ENCODE measurements around the gene ACTR1B.
"Not testable (repeated sequence)": the region's sequence is repeated elsewhere in the genome, so short reads cannot be mapped to it uniquely, and the experiment has no call there.

The ACTR1B gene

GRCh38 chr2:97675430-97676113 is 11.7 kb upstream of the ACTR1B start:
- CTCF ChIA-PET = interaction anchor here (0.9 to 2.3 kb wide), 5 partner anchors 10 to 66 kb away, joined by 3 to 11 read pairs (median 5); partner anchors contain the start of gene ACTR1B
- peaks cover 0 to 2% (median 0%) of the 10 kb centered on the region in 5 experiments for H3K9me3 ChIP-seq (ENCODE audit: control extremely low read depth in 1 of 5, control insufficient read depth in 4 of 5, insufficient read depth in 2 of 5, low read depth in 1 of 5, low read length in 4 of 5)
- H3K27me3 ChIP-seq (replicated peaks in 2 of 5; ENCODE audit: control insufficient read depth in 4 of 5, insufficient read depth in 5 of 5, low read length in 4 of 5) = no peaks in the 10 kb centered on the region
- H3K4me3 ChIP-seq (ENCODE audit: control insufficient read depth in 1 of 7, extremely low read depth in 1 of 7, insufficient read depth in 4 of 7, low read depth in 2 of 7, low read length in 6 of 7) = no peak overlapping the region
- POLR2A ChIA-PET = interaction anchor here (0.6 kb wide), 1 partner anchor 970 kb away, joined by 4 read pairs; no protein-coding TSS in a partner anchor
- no peaks in the 10 kb centered on the region for H3K36me3 ChIP-seq (ENCODE audit: control insufficient read depth in 4 of 4, insufficient read depth in 4 of 4, low read length in 3 of 4)
- DNase-seq = no peak
- no peak overlapping the region for H3K27ac ChIP-seq (ENCODE audit: insufficient read depth in 1 of 2, low read depth in 1 of 2, low read length in 2 of 2, poor library complexity in 1 of 2, severe bottlenecking in 2 of 2)
- 97% methylated on average over 5 of the region's 5 CpGs for WGBS (ENCODE audit: insufficient coverage)
- H3K4me1 ChIP-seq (ENCODE audit: control extremely low read depth in 1 of 4, control insufficient read depth in 4 of 4, insufficient read depth in 4 of 4, low read length in 3 of 4) = peaks cover 7 to 28% (median 25%) of the 10 kb centered on the region in 4 experiments

- H3K27me3 ChIP-seq (replicated peaks in 2 of 5; ENCODE audit: control insufficient read depth in 4 of 5, insufficient read depth in 5 of 5, low read length in 4 of 5) = no peaks in the 10 kb centered on the region
- H3K9me3 ChIP-seq (ENCODE audit: control extremely low read depth in 1 of 5, control insufficient read depth in 4 of 5, insufficient read depth in 2 of 5, low read depth in 1 of 5, low read length in 4 of 5) = no peaks in the 10 kb centered on the region
- ChIA-PET CTCF (interaction anchor here (1.0 to 2.1 kb wide), 3 partner anchors 9 to 24 kb away, joined by 3 to 15 read pairs (median 11); partner anchors contain the start of gene ACTR1B), POLR2A (interaction anchor here (1.7 kb wide), 1 partner anchor 10 kb away, joined by 13 read pairs; the partner anchor contains the start of gene ACTR1B)
- WGBS (ENCODE audit: insufficient coverage) = 3% methylated on average over 7 of the region's 8 CpGs
- H3K36me3 ChIP-seq (ENCODE audit: control insufficient read depth in 4 of 4, insufficient read depth in 4 of 4, low read length in 3 of 4) = no peaks in the 10 kb centered on the region
- peak overlapping the region in 1 of 7 experiments; percentile 6 for H3K4me3 ChIP-seq (ENCODE audit: control insufficient read depth in 1 of 7, extremely low read depth in 1 of 7, insufficient read depth in 4 of 7, low read depth in 2 of 7, low read length in 6 of 7)
- peak; percentile 58 to 90 (median 88) for DNase-seq
- peaks cover 7 to 28% (median 25%) of the 10 kb centered on the region in 4 experiments for H3K4me1 ChIP-seq (ENCODE audit: control extremely low read depth in 1 of 4, control insufficient read depth in 4 of 4, insufficient read depth in 4 of 4, low read length in 3 of 4)
- peak overlapping the region; percentile 82 to 87 for H3K27ac ChIP-seq (ENCODE audit: insufficient read depth in 1 of 2, low read depth in 1 of 2, low read length in 2 of 2, poor library complexity in 1 of 2, severe bottlenecking in 2 of 2)
These were observed 10.1 kb upstream of the ACTR1B start for GRCh38 chr2:97673915-97674283.

DNA sequence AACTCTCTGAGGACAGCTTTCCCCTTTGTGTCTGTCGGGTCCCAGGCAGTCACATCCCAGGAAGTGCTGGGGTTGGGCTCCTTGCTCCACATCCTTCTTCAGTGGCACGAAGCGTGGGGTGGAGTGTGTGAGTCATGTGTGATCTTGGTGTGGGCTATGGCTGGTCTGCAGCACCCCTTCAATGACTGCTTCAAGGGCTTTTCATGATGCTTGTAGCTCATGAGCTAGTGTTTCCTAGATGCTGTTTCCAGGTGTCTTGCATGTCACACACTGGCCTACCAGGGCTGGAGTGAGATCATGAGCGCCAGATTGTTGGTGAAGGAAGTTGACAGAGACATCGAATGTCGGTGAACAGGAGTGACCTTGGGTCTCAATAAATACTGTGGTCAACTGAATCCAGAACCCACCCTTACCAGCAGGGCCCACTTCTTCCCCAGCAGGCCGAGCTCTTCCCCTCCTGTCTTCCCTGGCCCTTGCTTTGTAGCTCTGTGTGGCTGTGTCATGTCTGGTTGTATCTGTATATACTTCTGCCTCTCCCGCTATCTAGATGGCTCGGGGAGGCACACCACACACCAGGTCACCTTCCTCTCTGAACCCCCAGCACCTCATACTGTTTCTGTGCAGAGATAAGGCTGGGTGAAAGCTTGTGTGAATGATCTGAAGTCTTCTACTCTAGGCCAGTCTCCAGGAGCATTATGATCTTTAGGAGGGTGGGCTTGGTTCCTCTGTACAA is 9.5 kb upstream of the ACTR1B start:
- whole genome bisulfite sequencing (ENCODE audit: insufficient coverage) = 79% methylated on average over 3 of the region's 9 CpGs
- POLR2A ChIA-PET = interaction anchor here (1.7 kb wide), 1 partner anchor 10 kb away, joined by 13 read pairs; the partner anchor contains the start of gene ACTR1B
- CTCF ChIA-PET = interaction anchor here (0.6 to 2.1 kb wide), 7 partner anchors 8 to 708 kb away, joined by 3 to 15 read pairs (median 3); partner anchors contain the start of gene ACTR1B

GRCh38 chr2:97672606-97673140 is 8.8 kb upstream of the ACTR1B start:
- DNase-seq; H3K36me3 ChIP-seq (ENCODE audit: control insufficient read depth in 4 of 4, insufficient read depth in 4 of 4, low read length in 3 of 4); H3K9me3 ChIP-seq (ENCODE audit: control extremely low read depth in 1 of 5, control insufficient read depth in 4 of 5, insufficient read depth in 2 of 5, low read depth in 1 of 5, low read length in 4 of 5); H3K27me3 ChIP-seq (replicated peaks in 2 of 5; ENCODE audit: control insufficient read depth in 4 of 5, insufficient read depth in 5 of 5, low read length in 4 of 5); H3K4me3 ChIP-seq (ENCODE audit: control insufficient read depth in 1 of 7, extremely low read depth in 1 of 7, insufficient read depth in 4 of 7, low read depth in 2 of 7, low read length in 6 of 7): not testable (repeated sequence)
- POLR2A ChIA-PET = interaction anchor here (1.7 kb wide), 1 partner anchor 9 kb away, joined by 13 read pairs; the partner anchor contains the start of gene ACTR1B
- Histone ChIP-seq H3K27ac (ENCODE audit: insufficient read depth in 1 of 2, low read depth in 1 of 2, low read length in 2 of 2, poor library complexity in 1 of 2, severe bottlenecking in 2 of 2) (peak overlapping the region; percentile 82 to 87), H3K4me1 (ENCODE audit: control extremely low read depth in 1 of 4, control insufficient read depth in 4 of 4, insufficient read depth in 4 of 4, low read length in 3 of 4) (peaks cover 7 to 28% (median 24%) of the 10 kb centered on the region in 4 experiments)
- CTCF ChIA-PET = interaction anchor here (0.6 to 2.1 kb wide), 7 partner anchors 8 to 708 kb away, joined by 3 to 15 read pairs (median 3); partner anchors contain the start of gene ACTR1B
- WGBS (ENCODE audit: insufficient coverage) = 100% methylated on average over 4 of the region's 6 CpGs

More for the DNA sequence above, 9.5 kb upstream of the ACTR1B start:
- DNase-seq = peak; percentile 42 to 84 (median 75)
- H3K4me1 ChIP-seq (ENCODE audit: control extremely low read depth in 1 of 4, control insufficient read depth in 4 of 4, insufficient read depth in 4 of 4, low read length in 3 of 4) = peaks cover 7 to 28% (median 25%) of the 10 kb centered on the region in 4 experiments
- no peaks in the 10 kb centered on the region for H3K36me3 ChIP-seq (ENCODE audit: control insufficient read depth in 4 of 4, insufficient read depth in 4 of 4, low read length in 3 of 4)
- no peak overlapping the region for H3K4me3 ChIP-seq (ENCODE audit: control insufficient read depth in 1 of 7, extremely low read depth in 1 of 7, insufficient read depth in 4 of 7, low read depth in 2 of 7, low read length in 6 of 7)
- peak overlapping the region; percentile 82 to 87 for H3K27ac ChIP-seq (ENCODE audit: insufficient read depth in 1 of 2, low read depth in 1 of 2, low read length in 2 of 2, poor library complexity in 1 of 2, severe bottlenecking in 2 of 2)
- H3K9me3 ChIP-seq (ENCODE audit: control extremely low read depth in 1 of 5, control insufficient read depth in 4 of 5, insufficient read depth in 2 of 5, low read depth in 1 of 5, low read length in 4 of 5) = no peaks in the 10 kb centered on the region
- H3K27me3 ChIP-seq (replicated peaks in 2 of 5; ENCODE audit: control insufficient read depth in 4 of 5, insufficient read depth in 5 of 5, low read length in 4 of 5) = no peaks in the 10 kb centered on the region

DNA sequence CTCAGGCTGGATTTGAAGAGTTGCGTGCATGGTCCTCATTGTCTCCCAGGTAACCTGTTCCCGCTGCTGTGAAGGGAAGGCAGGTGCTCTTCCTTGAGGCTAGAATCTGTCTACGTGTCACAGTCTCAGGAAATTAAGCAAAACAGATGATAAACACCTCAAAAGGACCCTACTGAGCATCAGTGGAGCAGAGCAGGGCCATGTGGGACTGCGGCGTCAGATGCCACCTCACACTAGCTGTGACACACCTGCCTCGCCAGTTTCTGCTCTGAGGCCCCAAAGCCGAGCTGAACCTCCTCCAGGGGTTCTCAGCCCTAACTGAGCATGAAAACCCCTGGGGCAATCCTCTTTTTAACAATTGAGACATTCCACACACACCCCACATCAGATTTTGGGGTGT is 7.7 kb upstream of the ACTR1B start:
- H3K4me1 ChIP-seq (ENCODE audit: control extremely low read depth in 1 of 4, control insufficient read depth in 4 of 4, insufficient read depth in 4 of 4, low read length in 3 of 4) = peaks cover 7 to 28% (median 24%) of the 10 kb centered on the region in 4 experiments
- H3K27me3 ChIP-seq (replicated peaks in 2 of 5; ENCODE audit: control insufficient read depth in 4 of 5, insufficient read depth in 5 of 5, low read length in 4 of 5) = no peaks in the 10 kb centered on the region
- 98% methylated on average over 7 of the region's 7 CpGs for WGBS (ENCODE audit: insufficient coverage)
- H3K36me3 ChIP-seq (ENCODE audit: control insufficient read depth in 4 of 4, insufficient read depth in 4 of 4, low read length in 3 of 4) = no peaks in the 10 kb centered on the region
- no peak for DNase-seq
- H3K27ac ChIP-seq (ENCODE audit: insufficient read depth in 1 of 2, low read depth in 1 of 2, low read length in 2 of 2, poor library complexity in 1 of 2, severe bottlenecking in 2 of 2) = no peak overlapping the region
- H3K4me3 ChIP-seq (ENCODE audit: control insufficient read depth in 1 of 7, extremely low read depth in 1 of 7, insufficient read depth in 4 of 7, low read depth in 2 of 7, low read length in 6 of 7) = no peak overlapping the region
- CTCF ChIA-PET = interaction anchor here (1.3 kb wide), 1 partner anchor 59 kb away, joined by 3 read pairs; no protein-coding TSS in a partner anchor
- H3K9me3 ChIP-seq (ENCODE audit: control extremely low read depth in 1 of 5, control insufficient read depth in 4 of 5, insufficient read depth in 2 of 5, low read depth in 1 of 5, low read length in 4 of 5) = no peaks in the 10 kb centered on the region
- POLR2A ChIA-PET = no interaction called here

DNA sequence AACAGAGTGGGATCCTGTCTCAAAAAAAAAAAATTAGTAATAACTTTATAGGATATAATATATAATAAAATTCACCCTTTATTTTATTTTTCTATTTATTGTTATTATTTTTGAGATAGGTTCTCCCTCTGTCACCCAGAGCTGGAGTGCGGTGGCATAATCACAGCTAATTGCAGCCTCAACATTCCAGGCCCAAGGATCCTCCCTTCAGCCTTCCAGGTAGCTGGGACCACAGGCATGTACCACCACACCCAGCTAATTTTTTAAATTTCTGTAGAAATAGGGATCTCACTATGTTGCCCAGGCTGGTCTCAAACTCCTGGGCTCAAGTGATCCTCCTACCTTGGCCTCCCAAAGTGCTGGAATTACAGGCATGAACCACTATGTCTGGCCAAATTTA is 6.6 kb upstream of the ACTR1B start:
- Histone ChIP-seq H3K27me3 (replicated peaks in 2 of 5; ENCODE audit: control insufficient read depth in 4 of 5, insufficient read depth in 5 of 5, low read length in 4 of 5) (no peaks in the 10 kb centered on the region), H3K4me1 (ENCODE audit: control extremely low read depth in 1 of 4, control insufficient read depth in 4 of 4, insufficient read depth in 4 of 4, low read length in 3 of 4) (peaks cover 7 to 28% (median 24%) of the 10 kb centered on the region in 4 experiments), H3K9me3 (ENCODE audit: control extremely low read depth in 1 of 5, control insufficient read depth in 4 of 5, insufficient read depth in 2 of 5, low read depth in 1 of 5, low read length in 4 of 5) (no peaks in the 10 kb centered on the region), H3K27ac (ENCODE audit: insufficient read depth in 1 of 2, low read depth in 1 of 2, low read length in 2 of 2, poor library complexity in 1 of 2, severe bottlenecking in 2 of 2) (no peak overlapping the region), H3K36me3 (ENCODE audit: control insufficient read depth in 4 of 4, insufficient read depth in 4 of 4, low read length in 3 of 4) (no peaks in the 10 kb centered on the region), H3K4me3 (ENCODE audit: control insufficient read depth in 1 of 7, extremely low read depth in 1 of 7, insufficient read depth in 4 of 7, low read depth in 2 of 7, low read length in 6 of 7) (no peak overlapping the region)
- no peak for DNase-seq
- CTCF ChIA-PET = interaction anchor here (0.8 to 1.6 kb wide), 3 partner anchors 26 to 80 kb away, joined by 3 to 8 read pairs (median 6); no protein-coding TSS in a partner anchor
- POLR2A ChIA-PET = no interaction called here
- 100% methylated on average over 1 of the region's 1 CpG for WGBS (ENCODE audit: insufficient coverage)
